Heart left ventricle (tissue), 16 donors: Measurements from ENCODE around the gene CCNL2. TPM values are rescaled to one million over a fixed set of nuclear protein-coding genes. Genes with fewer than 3 reads are reported as not detected.

ENCODE experiments used
- ATAC-seq, 4 donors: fragments of 200-7000 bp; cut with Tn5 transposase; one replicate each; pipeline ENCODE4 v1.9.1; 2020 to 2022; ENCODE audit warnings: moderate library complexity in 4 of 4, mild to moderate bottlenecking in 3 of 4, moderate number of reproducible peaks in 1 of 4
- DNase-seq, 5 donors: peaks; one replicate each; pipeline ENCODE4 v3.0.0-alpha.2; 2020
- H3K27ac ChIP-seq, 12 donors: fragments of 200-600 bp; sonication (generic) in 4 of 12; one replicate each; pipeline versions ENCODE4 v1.5.0 to v1.8.0; 2016 to 2022; ENCODE audit warnings: mild to moderate bottlenecking in 2 of 12
- H3K27me3 ChIP-seq, 9 donors: fragments of 200-600 bp; sonication (generic) in 2 of 9; one replicate each; pipeline versions ENCODE4 v1.5.1 to v1.8.0; 2016 to 2022; ENCODE audit warnings: mild to moderate bottlenecking in 3 of 9
- H3K36me3 ChIP-seq, 9 donors: fragments of 200-600 bp; sonication (generic) in 2 of 9; one replicate each; pipeline versions ENCODE4 v1.5.0 to v1.8.0; 2018 to 2022; ENCODE audit warnings: mild to moderate bottlenecking in 2 of 9
- H3K4me1 ChIP-seq, 12 donors: fragments of 200-600 bp; sonication (generic) in 4 of 12; one replicate each; pipeline versions ENCODE4 v1.5.0 to v1.8.0; 2016 to 2022; ENCODE audit warnings: mild to moderate bottlenecking in 3 of 12
- H3K4me3 ChIP-seq, 12 donors: fragments of 200-600 bp; sonication (generic) in 4 of 12; one replicate each; pipeline versions ENCODE4 v1.5.0 to v1.8.0; 2017 to 2022; ENCODE audit warnings: mild to moderate bottlenecking in 9 of 12, moderate library complexity in 4 of 12
- H3K9me3 ChIP-seq, 12 donors: fragments of 200-600 bp; sonication (generic) in 4 of 12; one replicate each; pipeline versions ENCODE4 v1.5.0 to v1.8.0; 2016 to 2022; ENCODE audit warnings: mild to moderate bottlenecking in 1 of 12
- CTCF ChIP-seq, 12 donors: fragments of 200-600 bp; sonication (generic) in 4 of 12; IDR thresholded peaks; one replicate each; pipeline versions ENCODE4 v1.5.0 to v1.8.0; 2018 to 2022; ENCODE audit warnings: antibody characterized with exemption in 12 of 12, mild to moderate bottlenecking in 5 of 12
- POLR2A ChIP-seq, 2 donors: fragments of 450-650 bp; IDR thresholded peaks; one replicate each; pipeline ENCODE4 v1.6.1; 2017; ENCODE audit warnings: antibody characterized with exemption in 2 of 2, mild to moderate bottlenecking in 2 of 2, moderate library complexity in 2 of 2
- WGBS, 4 donors: extraction: QIAGEN DNeasy Blood & Tissue Kit in 2 of 4; methylation state at CpG; one replicate each; pipeline versions ENCODE4 v1.1.5 to v1.1.7; 2013 to 2018; 5-methylcytosine and 5-hydroxymethylcytosine counted together
- intact Hi-C, 10 donors: fragments of 100-400 bp; cut with DNase I; formaldehyde crosslinking; loops; one replicate each; pipeline versions ENCODE4 v1.11.1 to v1.14.2; 2022
- polyA plus RNA-seq, 2 donors: library from polyadenylated mRNA; stranded (reverse); fragments of 200-250 nt; gene quantifications; one replicate each; pipeline ENCODE4 v1.2.3, GENCODE V29; 2013
- total RNA-seq, 9 donors: library from RNA; depleted of rRNA in 2 of 9; stranded (reverse); fragments of >200 nt in 2 of 9; fragmentation: NEBNext Ultra II Directional in 3 of 9; extraction: Animal tissue kit (Norgen Biotek cat#: 25700) in 3 of 9; gene quantifications; one replicate each; pipeline versions ENCODE4 v1.1.0 to v1.2.4, GENCODE V29; 2016 to 2023
- donor health status: ischemic (EF 13 %, LVEDD 7.1; RV severe dilation, severe dysfunction).
- donor health status: healthy with polysubstance abuse.
- donor health status: DM: no; HTN: yes; CAD: no.
- donor health status: DM: no; HTN: no; CAD: no.
- donor health status: ischemic (EF 25% LVEDD 6.9; RV normal size, moderate dysfunction).
- donor health status: ischemic (EF 25% LVEDD 5.7; RV mildly dilated, moderate dysfunction).
- donor health status: healthy.
- donor health status: DM: yes; HTN: yes; CAD: no.
- donor health status: ischemic (EF 35%, LVEDD 5.7; RV mildly dilated, moderate dysfunction).
- donor health status: nonischemic (EF 11% LVEDD 7.7; RV severe dilation, severe dysfunction).
- donor health status: DM: yes; HTN: yes; CAD: no.
- donor health status: PGD.
- donor health status: ischemic (EF 29% LVEDD 5.4; RV normal size, mild dysfunction).
- donor health status: nonischemic (EF 23%, LVEDD 6.1; RV moderate dilation, normal function).

The CCNL2 gene
- total and polyA plus RNA-seq, 11 donors = 35.4 to 87.8 (median 50.7) TPM

- DNase-seq (no peak), ATAC-seq (peak in 1 of 4 donors; percentile 5)
- Histone ChIP-seq H3K27ac (peak overlapping the region in 1 of 12 donors; percentile 61), H3K4me3 (no peak overlapping the region), H3K9me3 (no peaks in the 10 kb centered on the region), H3K4me1 (peaks cover 0 to under 1% (median 0%) of the 10 kb centered on the region in 12 donors), H3K27me3 (no peaks in the 10 kb centered on the region), H3K36me3 (peaks cover 0 to 24% (median 17%) of the 10 kb centered on the region in 9 donors)
- no peak for TF ChIP-seq CTCF (IDR thresholded peaks at IDR 0.05)
- TF ChIP-seq POLR2A (IDR thresholded peaks at IDR 0.05) = no peak
- intact Hi-C loops = no loop called here
- 74 to 81% (median 79%) methylated on average over 7 to 8 of the region's 8 CpGs for WGBS, 4 donors
Measured at GRCh38 chr1:1381294-1381693, 17.8 kb downstream of the CCNL2 start.

GRCh38 chr1:1380860-1381259 lies 18.3 kb downstream of the CCNL2 start:
- no peak for TF ChIP-seq CTCF (IDR thresholded peaks at IDR 0.05)
- TF ChIP-seq POLR2A (IDR thresholded peaks at IDR 0.05) = no peak
- intact Hi-C loops = no loop called here
- ATAC-seq (peak in 1 of 4 donors; percentile 2), DNase-seq (no peak)
- Histone ChIP-seq H3K4me1 (peaks cover 0 to 5% (median 3%) of the 10 kb centered on the region in 12 donors), H3K27ac (no peak overlapping the region), H3K9me3 (no peaks in the 10 kb centered on the region), H3K36me3 (peaks cover 0 to 19% (median 12%) of the 10 kb centered on the region in 9 donors), H3K4me3 (no peak overlapping the region), H3K27me3 (no peaks in the 10 kb centered on the region)
- 89 to 100% (median 95%) methylated on average over 1 to 16 of the region's 16 CpGs for WGBS, 4 donors

GRCh38 chr1:1377540-1378205 lies 21.5 kb downstream of the CCNL2 start:
- DNase-seq = no peak
- WGBS, 4 donors = 93 to 95% (median 94%) methylated on average over 16 of the region's 16 CpGs
- intact Hi-C loops = loop anchor here in 5 of 10 donors (10.0 kb wide), 2 partner anchors 127 to 263 kb away; partner anchors contain the start of gene C1orf159 (in 1 of the 5)

More at GRCh38 chr1:1377540-1378205, 21.5 kb downstream of the CCNL2 start:
- ATAC-seq = no peak
- Histone ChIP-seq H3K4me1 (peaks cover 10 to 25% (median 21%) of the 10 kb centered on the region in 12 donors), H3K27me3 (no peaks in the 10 kb centered on the region), H3K9me3 (no peaks in the 10 kb centered on the region), H3K27ac (no peak overlapping the region), H3K36me3 (peaks cover 0 to 20% (median 9%) of the 10 kb centered on the region in 9 donors), H3K4me3 (no peak overlapping the region)
- TF ChIP-seq CTCF (IDR thresholded peaks at IDR 0.05) (no peak), POLR2A (IDR thresholded peaks at IDR 0.05) (no peak)
